Right lung (tissue), 5 donors: ENCODE data around the gene DIPK1C. TPM values are rescaled to one million over a fixed set of nuclear protein-coding genes. Genes with fewer than 3 reads are reported as not detected.

Experiments used
- DNase-seq, 2 donors: peaks; one replicate each; pipeline ENCODE4 v3.0.0-alpha.2; 2013
- polyA plus RNA-seq, 5 donors: library from polyadenylated mRNA; unstranded; fragments of 120-200 nt; gene quantifications; one replicate each; pipeline versions ENCODE4 v1.2.1 to v1.2.3, GENCODE V29; 2013; ENCODE audit warnings: inconsistent platforms in 1 of 5, low replicate concordance in 1 of 5; ENCODE audit not compliant: insufficient read length in 5 of 5, insufficient read depth in 1 of 5

DIPK1C gene
- polyA plus RNA-seq, 5 donors, result 0.05 to 0.85 (median 0.36) TPM

DNA sequence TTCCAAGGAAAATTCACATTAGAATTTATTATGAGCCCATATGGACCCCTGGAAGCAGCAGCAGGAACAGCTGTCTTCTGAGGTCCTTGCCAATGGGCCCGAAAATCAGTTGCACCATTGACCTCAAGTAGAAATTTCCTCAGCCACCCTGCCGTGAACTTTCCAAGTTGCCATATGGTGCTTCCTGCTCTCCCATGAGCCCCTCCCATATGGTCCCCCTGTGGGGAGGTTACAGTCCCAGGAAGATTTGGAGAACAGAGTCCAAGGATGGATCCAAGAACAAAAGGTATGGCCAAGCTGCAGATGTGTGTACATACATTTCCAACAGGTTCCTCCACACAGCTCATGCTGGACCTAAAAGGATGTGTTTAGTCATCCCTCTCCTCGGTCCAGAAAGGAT, 34.6 kb downstream of the DIPK1C start:
- DNase-seq, result peak; percentile 52 to 54

DNA sequence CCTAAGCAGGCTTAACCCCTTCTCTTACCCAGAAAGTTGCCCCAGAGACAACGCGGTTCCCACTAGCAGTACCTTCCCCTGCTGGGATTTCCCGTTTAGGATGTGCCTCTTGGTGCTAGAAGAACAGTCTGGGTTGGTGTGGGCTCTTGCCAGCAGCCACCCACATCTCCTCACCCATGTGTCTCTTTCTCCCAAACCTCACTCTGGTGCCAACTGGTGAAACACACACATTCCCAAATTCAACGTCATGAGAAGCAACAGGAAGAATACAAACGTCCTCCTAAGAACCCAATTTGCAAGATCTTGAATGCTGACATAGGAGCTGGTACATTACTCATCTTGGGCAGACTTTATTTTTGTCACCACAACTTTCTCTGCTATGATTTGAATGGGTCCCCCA, 36.2 kb downstream of the DIPK1C start:
- no peak for DNase-seq

DNA sequence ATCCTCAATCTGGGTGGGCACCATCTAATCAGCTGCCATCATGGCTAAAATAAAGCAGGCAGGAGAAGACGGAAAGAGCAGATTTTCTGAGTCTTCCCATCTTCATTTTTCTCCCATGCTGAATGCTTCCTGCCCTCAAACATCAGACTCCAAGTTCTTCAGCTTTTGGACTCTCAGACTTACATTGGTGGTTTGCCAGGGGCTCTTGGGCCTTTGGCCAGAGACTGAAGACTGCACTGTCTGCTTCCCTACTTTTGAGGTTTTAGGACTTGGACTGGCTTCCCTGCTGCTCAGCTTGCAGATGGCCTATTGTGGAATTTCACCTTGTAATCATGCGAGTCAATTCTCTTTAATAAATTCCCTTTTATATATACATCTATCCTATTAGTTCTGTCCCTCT, 36.6 kb downstream of the DIPK1C start:
- peak in 1 of 2 donors; percentile 23 for DNase-seq

DNA sequence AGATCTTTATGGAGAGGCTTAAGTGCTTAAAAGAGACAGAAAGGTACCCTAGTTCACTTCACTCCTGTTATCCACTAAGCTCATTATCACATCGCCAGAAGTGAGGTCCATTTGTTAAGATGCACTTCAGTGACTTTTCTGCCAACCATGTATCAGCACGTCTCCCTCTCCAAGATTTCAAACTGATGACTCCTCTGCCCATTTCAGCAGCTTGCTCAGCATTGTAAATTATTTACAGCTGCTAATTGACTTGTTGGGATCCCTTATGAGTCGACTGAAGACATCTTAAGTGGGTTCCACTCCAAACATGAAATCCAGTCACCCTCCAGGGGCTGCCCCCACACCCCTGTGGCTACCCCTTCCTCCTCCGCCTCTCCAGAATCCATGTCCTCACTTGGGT, 37.3 kb downstream of the DIPK1C start:
- no peak for DNase-seq

DNA sequence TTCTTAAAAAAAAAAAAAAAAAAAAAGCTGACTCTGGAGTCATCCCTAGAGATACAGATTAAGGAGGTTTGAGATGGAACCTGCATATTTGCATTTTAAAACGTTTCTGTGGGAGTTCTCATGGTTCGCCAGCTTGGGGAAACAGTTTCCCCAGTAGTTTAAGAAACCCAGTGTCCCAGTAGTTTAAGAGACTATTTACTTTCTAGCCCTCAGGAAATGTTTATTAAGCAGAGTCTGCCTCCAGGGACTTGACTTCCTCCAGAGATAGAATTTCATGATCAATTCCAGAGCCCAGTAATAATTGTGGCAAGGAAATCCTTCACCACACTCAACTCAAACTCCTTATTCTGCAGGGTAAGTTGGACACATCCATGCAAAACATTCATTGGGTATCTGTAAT, 39.1 kb downstream of the DIPK1C start:
- DNase-seq, result no peak

DNA sequence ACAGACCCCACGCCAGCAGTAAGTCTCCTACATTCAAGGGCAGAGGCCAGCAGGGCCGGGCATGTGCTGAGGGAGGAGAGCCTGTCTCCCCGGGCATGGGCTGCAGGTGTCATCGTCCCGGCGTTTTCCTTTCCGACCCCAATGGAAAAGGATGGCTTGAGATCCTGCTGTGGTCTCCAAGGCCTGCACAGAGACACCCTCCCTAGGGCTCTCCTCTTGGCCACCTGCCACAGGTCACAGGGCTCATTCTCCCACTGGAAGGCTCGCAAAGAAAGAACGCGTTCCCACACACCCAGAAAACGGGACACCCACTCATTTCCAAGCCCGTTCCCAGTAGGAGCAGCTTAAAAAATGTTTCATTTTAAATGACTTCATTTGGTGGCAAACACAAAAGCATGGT, 41.0 kb downstream of the DIPK1C start:
- no peak for DNase-seq

DNA sequence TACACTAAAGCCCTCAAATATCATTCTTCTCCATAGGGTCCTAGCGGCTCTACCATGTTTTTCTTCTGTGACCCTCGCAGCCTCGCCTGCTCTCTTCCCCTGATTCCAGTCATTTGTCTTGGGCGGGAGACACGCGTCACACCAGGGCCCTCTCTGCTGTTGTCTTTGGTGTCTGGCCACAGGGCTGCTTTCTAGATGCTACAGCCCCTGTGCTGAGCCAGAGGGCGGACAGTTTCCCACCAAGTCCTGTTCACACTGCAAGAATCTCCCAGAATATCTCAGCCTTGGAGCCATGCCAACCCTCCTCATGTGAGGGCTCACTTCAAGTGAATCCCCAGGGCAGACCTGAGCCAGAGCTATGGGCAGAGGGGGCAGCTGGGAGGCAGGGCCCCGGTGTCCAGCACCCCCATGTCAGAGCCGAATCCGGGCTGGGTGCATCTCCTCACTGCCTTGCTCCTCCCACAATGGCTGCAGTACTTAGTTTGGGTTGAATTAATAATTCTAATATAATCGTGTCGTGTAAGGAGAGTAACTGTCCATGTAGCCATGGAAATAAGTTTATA, 42.1 kb downstream of the DIPK1C start:
- no peak for DNase-seq

DNA sequence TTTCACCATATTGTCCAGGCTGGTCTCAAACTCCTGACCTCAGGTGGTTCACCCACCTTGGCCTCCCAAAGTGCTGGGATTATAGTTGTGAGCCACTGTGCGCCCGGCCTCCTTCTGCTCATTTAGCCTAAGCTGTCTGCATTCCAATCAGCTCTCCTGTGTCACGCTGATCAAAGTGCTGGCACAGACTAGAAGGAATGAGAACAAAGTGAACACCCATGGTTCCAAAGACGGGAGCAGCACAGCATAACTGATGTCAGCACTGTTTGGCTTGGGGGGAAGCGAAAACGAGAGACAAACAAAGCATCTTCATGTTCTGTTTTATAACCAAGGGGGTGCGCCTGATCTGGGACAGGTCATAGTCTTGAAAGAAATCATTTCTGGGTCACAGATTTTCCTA, 43.3 kb downstream of the DIPK1C start:
- no peak for DNase-seq

DNA sequence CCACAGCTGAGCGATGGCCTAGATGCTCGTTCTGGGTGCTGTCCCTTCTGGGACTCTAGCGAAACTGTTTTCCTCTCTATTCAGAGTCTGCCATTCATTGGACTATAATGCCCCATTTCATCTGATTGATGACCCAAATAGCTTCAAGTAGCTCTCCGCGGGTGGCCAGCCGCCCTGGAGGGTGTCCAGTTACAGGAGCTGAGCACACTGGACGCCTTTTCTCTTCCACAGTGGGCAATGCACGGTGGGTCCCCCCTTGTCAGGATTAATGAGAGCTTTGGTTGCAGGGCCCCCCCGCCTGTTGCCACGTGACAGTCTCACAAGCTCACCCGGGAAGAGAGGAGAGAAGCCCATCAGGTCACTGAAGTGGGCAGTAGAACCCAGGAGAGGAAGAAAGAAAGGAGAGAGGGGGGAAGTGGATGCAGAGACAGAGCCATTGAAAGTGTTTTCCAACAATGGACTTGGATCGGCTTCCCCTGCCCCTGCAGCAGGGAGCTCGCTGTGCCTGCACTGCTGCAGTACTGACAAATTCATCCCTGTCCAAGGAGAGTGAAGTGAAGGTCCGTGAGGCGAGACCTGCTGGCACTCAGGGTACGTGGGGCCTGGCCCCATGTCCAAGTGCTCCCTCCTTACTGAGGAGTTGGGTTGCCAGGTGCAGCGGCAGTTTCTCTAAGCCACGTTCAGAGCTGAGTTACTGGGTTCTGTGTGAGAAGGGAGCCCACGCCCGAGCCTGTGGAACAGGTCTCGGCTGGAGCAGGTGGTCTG, 44.8 kb downstream of the DIPK1C start:
- no peak for DNase-seq

DNA sequence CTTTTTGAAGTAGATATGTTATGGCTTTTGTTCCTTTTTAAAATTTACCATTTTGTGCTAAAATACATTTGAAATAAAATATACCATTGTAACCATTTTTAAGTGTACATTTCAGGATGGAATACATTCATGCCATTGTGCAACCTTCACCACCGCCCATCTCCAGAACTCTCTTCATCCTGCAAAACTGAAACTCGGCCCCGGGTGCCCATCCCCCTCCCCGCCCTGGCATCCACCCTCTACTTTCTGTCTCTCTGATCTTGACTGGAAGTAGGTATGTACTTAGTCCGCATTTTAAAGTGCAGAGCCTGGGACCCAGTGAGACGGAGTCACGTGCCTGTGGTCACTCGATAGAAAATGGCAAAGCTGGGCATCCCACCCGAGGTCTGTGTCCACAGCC, 45.6 kb downstream of the DIPK1C start:
- no peak for DNase-seq

DNA sequence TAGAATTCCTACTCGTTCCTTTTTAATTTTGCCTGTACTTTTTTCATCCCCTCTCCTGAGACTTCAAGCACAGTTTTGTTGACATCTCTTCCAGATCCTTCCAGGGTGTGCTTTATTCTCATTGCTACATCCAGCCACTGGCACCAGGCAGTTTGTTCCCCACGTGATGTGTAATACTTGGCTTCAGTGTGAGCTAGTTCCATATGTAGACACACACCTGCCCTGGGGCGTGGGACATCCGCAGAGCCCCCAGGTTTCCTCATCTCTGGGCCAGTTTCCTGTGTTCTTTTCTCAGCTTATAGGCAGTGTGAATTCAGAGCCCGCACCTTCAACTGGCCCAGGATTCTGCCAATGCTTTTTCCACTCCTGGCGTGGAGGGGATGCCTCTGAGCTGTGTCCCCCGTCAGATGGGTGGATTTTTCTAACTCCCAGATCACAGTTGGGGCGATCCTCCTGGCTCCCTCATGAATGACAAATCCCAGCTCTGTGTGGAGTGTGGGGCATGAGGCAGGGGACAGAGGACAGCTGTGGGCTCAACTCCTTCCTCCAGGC, 46.6 kb downstream of the DIPK1C start:
- no peak for DNase-seq

DNA sequence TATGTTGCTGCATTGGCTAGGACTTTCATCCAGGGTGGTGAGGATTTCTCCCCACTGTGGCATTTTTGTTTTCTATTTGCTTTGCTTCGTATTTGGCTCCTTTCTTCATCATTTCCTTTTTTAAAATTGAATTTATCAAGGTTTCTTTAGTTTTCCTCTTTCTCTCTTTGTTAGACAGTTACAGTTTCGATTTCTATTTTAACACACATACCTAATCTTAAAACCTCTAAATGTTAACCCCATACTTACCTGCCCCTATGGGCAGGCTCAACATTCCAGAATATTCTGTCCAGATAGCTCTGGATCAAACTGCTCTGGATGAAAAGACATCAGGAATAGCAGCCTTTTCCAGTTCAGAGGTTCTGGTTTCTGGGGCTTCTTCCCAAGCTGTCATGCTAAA, 49.2 kb downstream of the DIPK1C start:
- no peak for DNase-seq

DNA sequence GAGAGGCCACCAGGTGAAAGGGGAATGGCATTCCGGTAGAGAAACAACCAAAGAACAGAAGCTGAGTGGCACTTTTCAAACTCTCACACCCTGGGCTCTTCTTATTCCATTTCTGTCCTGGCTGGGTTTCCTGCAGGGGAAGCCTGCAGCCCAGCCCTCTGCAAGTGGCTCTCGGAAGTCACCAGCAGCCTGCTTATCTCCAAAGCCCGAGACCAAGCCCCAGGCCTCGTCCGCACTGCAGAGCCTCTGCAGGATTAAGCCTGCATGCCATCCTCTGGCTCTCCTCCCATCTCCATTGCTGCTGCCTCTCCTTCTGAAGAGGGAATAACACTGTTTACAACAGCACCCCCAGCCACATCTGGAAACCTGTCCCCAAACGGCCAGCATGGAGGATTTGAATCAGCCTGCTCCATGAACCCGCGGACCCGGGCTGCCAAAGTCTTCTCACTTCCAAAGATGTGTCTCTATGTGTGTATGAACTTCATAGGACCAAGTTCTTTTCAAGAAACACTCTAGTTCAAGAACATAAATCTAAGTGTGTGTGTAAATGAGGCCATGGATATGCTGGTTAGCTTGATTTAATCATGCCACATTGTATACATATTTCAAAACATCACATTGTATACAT, 54.2 kb downstream of the DIPK1C start:
- DNase-seq, result no peak

DNA sequence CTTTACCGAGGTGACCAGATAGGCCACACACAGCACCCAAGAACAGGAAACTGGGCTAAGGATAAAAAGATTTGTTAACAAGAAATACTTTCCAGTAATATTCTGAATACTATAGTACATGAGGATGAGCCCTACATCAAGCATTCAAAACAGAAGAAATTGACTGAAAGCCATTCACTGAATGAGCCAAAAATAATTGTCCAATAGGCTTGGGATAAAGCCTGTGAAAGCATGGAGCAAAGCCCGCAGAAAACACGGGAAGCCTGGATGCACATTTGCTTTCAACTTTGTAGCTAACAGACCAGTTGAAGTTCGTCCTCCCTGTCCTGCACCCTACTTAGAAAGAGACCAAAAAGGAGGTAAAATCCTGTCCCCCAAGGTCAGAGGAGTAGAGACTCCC, 56.3 kb downstream of the DIPK1C start:
- no peak for DNase-seq

DNA sequence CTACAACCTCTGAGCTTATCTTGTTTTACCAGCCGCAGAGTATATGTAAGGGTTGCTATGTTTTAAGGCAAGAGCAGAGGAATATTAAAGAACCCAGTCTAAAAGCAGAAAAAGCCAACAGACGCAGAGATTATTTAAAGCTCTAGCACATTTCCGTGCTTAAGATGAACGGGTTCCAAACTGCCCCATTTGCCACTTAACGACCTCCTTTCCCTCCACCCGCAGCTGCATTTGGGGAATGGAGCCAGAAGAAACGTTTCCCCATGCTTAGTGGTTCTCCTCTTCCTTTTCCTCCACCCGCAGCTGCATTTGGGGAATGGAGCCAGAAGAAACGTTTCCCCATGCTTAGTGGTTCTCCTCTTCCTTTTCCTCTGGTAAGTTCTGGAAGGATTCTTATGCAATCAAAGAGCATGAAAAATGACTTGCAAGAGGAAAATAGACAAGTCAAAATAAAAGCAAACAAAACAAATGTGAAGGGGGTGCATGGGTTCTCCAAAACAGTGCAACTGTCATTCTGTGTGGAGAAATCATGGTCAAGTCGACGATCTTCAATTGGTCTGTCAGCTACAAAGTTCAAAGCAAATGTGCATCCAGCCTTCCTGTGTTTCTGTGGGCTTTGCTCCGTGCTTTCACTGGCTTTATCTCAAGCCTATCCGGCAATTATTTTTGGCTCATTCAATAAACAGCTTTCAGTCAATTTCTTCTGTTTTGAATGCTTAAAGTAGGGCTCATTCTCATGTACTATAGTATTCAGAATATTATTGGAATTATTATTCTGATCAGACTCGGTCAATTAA, 57.8 kb downstream of the DIPK1C start:
- DNase-seq, result peak in 1 of 2 donors; percentile 17

DNA sequence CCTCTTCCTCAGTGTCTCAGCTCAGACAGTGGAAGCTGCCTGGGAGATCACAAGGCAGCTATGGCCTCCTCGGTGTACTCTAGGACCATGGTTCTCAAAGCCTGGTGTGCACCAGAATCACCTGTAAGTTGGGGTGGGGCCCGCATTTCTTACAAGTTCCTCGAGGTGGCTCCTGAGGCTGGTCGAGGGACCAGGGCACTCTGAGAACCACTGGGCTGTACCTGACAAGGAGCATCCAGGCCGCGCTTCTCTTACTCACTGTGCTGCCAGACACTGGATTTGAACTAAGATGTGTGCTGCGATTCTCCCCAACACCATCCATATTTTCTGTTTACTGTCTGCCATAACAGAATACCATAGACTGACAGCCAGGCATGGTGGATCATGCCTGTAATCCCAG, 59.5 kb downstream of the DIPK1C start:
- no peak for DNase-seq

DNA sequence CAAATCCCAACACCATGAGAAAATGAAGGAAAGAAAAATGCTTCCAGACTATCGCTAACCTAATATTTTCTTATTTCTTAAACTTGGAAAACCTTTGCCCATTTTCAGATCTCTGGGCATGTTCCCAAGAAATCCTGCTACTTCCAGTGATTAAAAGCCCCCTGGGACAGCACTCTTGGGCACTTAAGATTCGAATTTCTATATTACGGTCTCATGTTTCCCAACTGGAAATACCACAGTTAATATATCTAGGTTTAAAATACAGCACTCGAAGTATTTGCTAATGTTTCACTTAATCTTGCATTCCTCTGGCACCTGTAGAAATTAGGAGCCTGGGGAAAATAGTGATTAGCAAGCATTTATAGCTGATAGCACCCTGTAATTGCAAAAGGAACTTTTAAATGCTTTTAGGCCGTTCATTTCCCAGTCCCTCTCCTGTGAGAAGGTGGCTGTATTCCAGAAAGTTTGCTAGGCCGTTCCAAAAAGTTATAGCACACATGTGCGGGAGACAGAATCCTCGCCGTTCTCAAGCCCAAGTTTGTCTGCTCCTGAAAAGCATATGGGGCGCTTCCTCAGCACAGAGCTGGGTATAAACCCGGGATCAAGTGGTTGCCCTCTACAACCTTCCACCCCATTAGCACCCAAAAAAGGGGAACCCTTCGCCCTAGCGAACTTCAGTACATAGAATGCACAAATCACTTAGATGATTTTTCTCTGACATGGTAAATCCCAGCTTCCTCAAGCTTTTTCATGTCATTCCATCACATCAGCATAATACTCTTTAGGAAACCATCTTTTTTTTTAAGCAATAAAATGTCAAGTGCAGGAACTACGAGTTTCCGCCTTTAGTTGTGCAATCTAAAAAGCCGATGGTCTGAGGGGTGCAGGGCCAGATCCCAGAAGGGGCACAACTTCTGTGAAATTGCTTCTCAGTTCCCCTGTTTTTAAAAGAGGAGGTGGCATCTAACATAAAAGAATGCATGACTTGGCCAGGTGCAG, 60.6 kb downstream of the DIPK1C start:
- DNase-seq, result peak; percentile 60 to 64

DNA sequence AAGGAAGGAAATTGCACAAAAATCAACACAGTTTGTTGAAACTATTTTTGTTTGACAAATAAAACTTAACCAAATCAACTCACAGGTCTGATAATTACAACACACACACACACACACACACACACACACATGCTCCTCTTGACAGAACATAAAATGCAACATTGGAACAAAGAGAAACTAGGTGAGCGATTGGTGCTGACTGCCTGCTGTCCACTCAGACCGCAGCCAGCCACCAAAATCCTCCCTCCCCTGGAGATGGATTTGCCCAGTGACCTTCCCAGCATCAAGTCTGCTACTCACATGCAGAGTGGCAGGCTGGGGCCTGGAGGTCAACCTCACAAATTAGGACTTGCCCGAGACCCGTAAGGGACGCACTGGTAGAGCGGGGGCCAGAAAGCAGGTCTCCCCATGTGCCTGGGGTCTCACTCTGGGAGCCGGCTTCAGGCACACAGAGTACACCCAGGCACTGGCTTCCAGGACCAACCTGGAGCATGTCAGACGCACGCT, 61.4 kb downstream of the DIPK1C start:
- peak in 1 of 2 donors; percentile 23 for DNase-seq

DNA sequence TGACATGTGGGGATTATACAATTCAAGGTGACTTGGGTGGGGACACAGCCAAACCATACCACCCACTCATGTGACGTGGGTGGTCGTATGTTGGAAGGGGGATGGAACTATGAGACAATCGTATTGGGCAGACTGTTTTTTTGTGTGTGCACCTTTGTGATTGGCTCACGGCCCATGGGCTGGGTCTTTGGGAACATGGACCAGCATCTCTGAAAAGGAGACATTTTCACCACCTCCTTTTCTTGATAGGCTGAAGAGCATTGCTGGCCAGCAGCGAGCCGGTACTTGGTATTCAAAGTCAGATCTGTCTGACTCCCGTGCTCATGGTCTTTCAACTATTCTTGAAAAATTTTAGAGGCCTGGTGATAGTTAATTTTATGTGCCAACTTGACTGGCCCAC, 62.1 kb downstream of the DIPK1C start:
- no peak for DNase-seq

DNA sequence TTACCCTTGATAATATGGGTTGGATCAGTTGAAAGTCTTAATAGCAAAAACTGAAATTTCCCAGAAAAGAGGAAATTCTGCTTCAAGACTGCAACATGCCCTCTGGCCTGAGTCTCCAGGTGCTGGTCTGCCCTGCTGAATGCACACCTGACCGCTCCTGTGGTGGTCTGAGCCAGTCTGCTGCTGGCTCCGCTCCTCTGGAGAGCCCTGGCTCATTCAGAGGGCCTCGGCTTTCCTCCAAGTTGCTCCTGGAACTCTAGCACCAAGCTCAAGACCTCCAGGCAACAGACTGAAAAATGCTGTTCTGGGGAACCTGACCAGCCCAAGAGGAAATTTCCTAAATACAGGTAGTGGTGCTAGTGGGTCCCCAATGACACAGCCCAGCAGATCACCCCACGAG, 64.8 kb downstream of the DIPK1C start:
- DNase-seq, result no peak

DNA sequence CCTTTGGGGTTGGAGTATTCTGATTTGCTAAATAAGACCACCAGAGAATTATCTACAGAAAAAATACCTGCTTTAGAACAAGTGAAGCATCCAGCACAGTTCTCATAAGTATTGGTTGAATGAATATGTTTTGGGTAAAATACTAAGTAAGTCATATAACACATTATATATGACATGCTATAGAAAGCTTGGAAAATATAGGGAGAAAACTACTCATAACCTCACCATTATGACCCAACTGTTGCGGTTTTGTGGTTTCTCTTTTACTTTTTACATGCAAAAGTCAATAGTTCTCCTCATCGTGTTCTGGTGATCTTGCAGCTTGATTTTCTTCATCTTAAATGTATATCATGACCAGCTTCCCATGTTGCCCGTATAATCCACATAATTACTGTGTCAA, 66.2 kb downstream of the DIPK1C start:
- DNase-seq, result no peak
